Renal cortical epithelial cell (primary cell): Measurements from ENCODE around the gene PDCD4. TPM values are rescaled to one million over a fixed set of nuclear protein-coding genes. Genes with fewer than 3 reads are reported as not detected.

Experiments used
- DNase-seq: peaks from one replicate; pipeline ENCODE4 v3.0.0-alpha.2; 2011; ENCODE audit warnings: low read depth
- total RNA-seq: library from RNA; depleted of rRNA; stranded (reverse); fragments of >200 nt; gene quantifications from 2 replicates; pipeline ENCODE4 v1.2.3, GENCODE V29; 2014

The PDCD4 gene
- total RNA-seq, 1 donor from 2014 or later: 93.2 TPM

GRCh38 chr10:110842326-110842904 lies 29.3 kb upstream of the PDCD4 start:
- DNase-seq: no peak

- no peak for DNase-seq
Observed at GRCh38 chr10:110843031-110843430, 28.7 kb upstream of the PDCD4 start.

- DNase-seq: no peak
Observed at GRCh38 chr10:110843796-110844616, 27.7 kb upstream of the PDCD4 start.

GRCh38 chr10:110844617-110844881 lies 27.2 kb upstream of the PDCD4 start:
- DNase-seq: no peak

- no peak for DNase-seq
Observed at GRCh38 chr10:110845192-110845755, 26.5 kb upstream of the PDCD4 start.

GRCh38 chr10:110845756-110846620 lies 25.7 kb upstream of the PDCD4 start:
- DNase-seq: peak; percentile 88

- DNase-seq: no peak
Observed at GRCh38 chr10:110847374-110847773, 24.4 kb upstream of the PDCD4 start.

- no peak for DNase-seq
Observed at GRCh38 chr10:110848106-110848505, 23.6 kb upstream of the PDCD4 start.

- peak; percentile 86 for DNase-seq
Observed at GRCh38 chr10:110850099-110850498, 21.6 kb upstream of the PDCD4 start.

- DNase-seq: no peak
Observed at GRCh38 chr10:110851020-110851612, 20.6 kb upstream of the PDCD4 start.

- DNase-seq: peak; percentile 97
Observed at GRCh38 chr10:110852255-110852896, 19.4 kb upstream of the PDCD4 start.

GRCh38 chr10:110852947-110853346 lies 18.8 kb upstream of the PDCD4 start:
- no peak for DNase-seq

GRCh38 chr10:110853921-110854605 lies 17.7 kb upstream of the PDCD4 start:
- no peak for DNase-seq

- DNase-seq: no peak
Observed at GRCh38 chr10:110857265-110858171, 14.2 kb upstream of the PDCD4 start.

- no peak for DNase-seq
Observed at GRCh38 chr10:110858297-110858934, 13.3 kb upstream of the PDCD4 start.

GRCh38 chr10:110859206-110859972 lies 12.3 kb upstream of the PDCD4 start:
- DNase-seq: no peak

GRCh38 chr10:110859973-110860376 lies 11.8 kb upstream of the PDCD4 start:
- DNase-seq: peak; percentile 59

GRCh38 chr10:110860576-110861241 lies 11.0 kb upstream of the PDCD4 start:
- DNase-seq: no peak
